ENCODE data around the gene FAM222B. TPM values are rescaled to one million over a fixed set of nuclear protein-coding genes. Genes with fewer than 3 reads are reported as not detected.

The FAM222B gene
- total RNA-seq, 1 experiment from 2014 or later, result 39.5 TPM

DNA sequence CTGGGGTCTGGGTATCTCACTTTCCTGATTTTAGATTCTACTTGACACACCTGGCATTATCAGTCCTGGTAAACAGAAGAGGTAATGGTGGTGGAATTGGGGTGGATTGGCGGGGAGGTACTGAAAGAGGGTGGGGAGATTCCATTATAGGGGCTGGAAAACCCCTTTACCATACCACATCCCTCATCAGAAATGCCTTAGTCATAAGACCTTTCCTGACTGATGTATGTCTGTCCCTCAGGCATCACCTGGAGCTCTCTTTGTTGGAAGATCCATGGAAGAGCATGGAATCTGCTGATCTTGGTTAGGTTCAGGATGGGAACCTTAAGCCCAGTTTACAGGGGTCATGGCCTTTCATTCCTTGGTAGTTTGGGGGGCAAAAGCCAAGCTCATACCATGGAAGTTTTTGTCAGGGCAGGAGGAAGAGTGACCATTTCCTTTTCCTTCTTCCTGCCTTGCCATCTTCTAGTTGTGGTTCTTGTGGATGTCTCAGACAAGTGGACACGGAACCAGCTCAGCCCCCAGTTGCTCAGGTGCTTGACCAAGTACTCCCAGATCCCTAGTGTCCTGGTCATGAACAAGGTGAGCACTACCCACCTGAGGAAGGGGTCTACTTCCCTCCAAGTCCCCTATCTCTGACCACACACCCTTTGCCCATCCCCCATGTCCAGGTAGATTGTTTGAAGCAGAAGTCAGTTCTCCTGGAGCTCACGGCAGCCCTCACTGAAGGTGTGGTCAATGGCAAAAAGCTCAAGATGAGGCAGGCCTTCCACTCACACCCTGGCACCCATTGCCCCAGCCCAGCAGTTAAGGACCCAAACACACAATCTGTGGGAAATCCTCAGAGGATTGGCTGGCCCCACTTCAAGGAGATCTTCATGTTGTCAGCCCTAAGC is 15.6 kb upstream of the FAM222B start:
- Mint-ChIP-seq H3K36me3 (ENCODE audit: insufficient read depth, unreplicated experiment) (peaks cover 58% of the 10 kb centered on the region), H3K9me3 (ENCODE audit: unreplicated experiment) (no peaks in the 10 kb centered on the region), H3K4me3 (ENCODE audit: unreplicated experiment) (no peak overlapping the region), H3K4me1 (ENCODE audit: low read depth, unreplicated experiment) (peaks cover 8% of the 10 kb centered on the region), H3K27me3 (ENCODE audit: insufficient read depth, unreplicated experiment) (no peaks in the 10 kb centered on the region), H3K27ac (ENCODE audit: unreplicated experiment) (no peak overlapping the region)
- Histone ChIP-seq H3K4me1 (peaks cover 9% of the 10 kb centered on the region; the same call in 1 of the 2 replicates), H3K9me3 (no peaks in the 10 kb centered on the region), H3K27me3 (replicated peaks; ENCODE audit: control insufficient read depth, insufficient read depth, low read length) (no peaks in the 10 kb centered on the region), H3K4me3 (ENCODE audit: low read depth, low read length) (no peak overlapping the region), H3K36me3 (ENCODE audit: control insufficient read depth, insufficient read depth, low read length) (peaks cover 6% of the 10 kb centered on the region)
- no peak for TF ChIP-seq CTCF (IDR thresholded peaks at IDR 0.05; ENCODE audit: insufficient read depth in 1 of 2, low read depth in 1 of 2, low read length in 1 of 2, severe bottlenecking in 1 of 2, unreplicated experiment in 1 of 2)
- intact Hi-C loops (cut with micrococcal nuclease; ENCODE audit: unreplicated experiment), result no loop called here
- ChIA-PET CTCF (no interaction called here), POLR2A (no interaction called here)
- DNase-seq, result no peak
- TSS peak; percentile 0 for BruUV-seq (replicated peaks)

DNA sequence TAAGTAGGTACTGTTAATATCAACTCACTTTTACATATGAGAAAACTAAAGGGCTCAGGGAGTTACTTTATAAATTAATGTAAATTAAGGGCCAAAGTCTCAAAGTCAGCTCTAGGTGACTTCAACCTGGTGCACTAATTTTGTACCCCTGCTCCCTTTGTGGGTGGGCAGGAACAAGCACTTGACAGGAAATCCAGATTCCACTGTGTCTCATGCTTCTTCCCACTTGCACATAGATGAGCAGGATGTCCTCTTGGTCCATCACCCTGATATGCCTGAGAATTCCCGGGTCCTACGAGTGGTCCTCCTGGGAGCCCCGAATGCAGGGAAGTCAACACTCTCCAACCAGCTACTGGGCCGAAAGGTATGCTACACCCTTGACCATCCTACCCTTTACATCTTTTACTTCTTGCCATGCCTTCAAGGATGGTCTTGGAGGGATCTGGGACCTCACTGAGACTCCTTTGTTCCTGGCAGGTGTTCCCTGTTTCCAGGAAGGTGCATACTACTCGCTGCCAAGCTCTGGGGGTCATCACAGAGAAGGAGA is 13.5 kb upstream of the FAM222B start:
- Mint-ChIP-seq H3K9me3 (ENCODE audit: unreplicated experiment) (no peaks in the 10 kb centered on the region), H3K27ac (ENCODE audit: unreplicated experiment) (no peak overlapping the region), H3K27me3 (ENCODE audit: insufficient read depth, unreplicated experiment) (no peaks in the 10 kb centered on the region), H3K4me3 (ENCODE audit: unreplicated experiment) (peak overlapping the region; percentile 93), H3K4me1 (ENCODE audit: low read depth, unreplicated experiment) (no peaks in the 10 kb centered on the region), H3K36me3 (ENCODE audit: insufficient read depth, unreplicated experiment) (peaks cover 44% of the 10 kb centered on the region)
- POLR2A ChIA-PET, result no interaction called here
- TF ChIP-seq CTCF (IDR thresholded peaks at IDR 0.05; ENCODE audit: insufficient read depth in 1 of 2, low read depth in 1 of 2, low read length in 1 of 2, severe bottlenecking in 1 of 2, unreplicated experiment in 1 of 2), result no peak
- Histone ChIP-seq H3K27me3 (replicated peaks; ENCODE audit: control insufficient read depth, insufficient read depth, low read length) (no peaks in the 10 kb centered on the region), H3K9me3 (no peaks in the 10 kb centered on the region), H3K4me1 (no peaks in the 10 kb centered on the region), H3K4me3 (ENCODE audit: low read depth, low read length) (no peak overlapping the region; the same call in 1 of the 2 replicates), H3K36me3 (ENCODE audit: control insufficient read depth, insufficient read depth, low read length) (peaks cover 6% of the 10 kb centered on the region)
- no peak for DNase-seq
- BruUV-seq (replicated peaks), result no TSS peak
- CTCF ChIA-PET, result interaction anchor here (1.2 kb wide), 1 partner anchor 23 kb away, joined by 9 read pairs; no protein-coding TSS in a partner anchor
- intact Hi-C loops (cut with micrococcal nuclease; ENCODE audit: unreplicated experiment), result no loop called here

DNA sequence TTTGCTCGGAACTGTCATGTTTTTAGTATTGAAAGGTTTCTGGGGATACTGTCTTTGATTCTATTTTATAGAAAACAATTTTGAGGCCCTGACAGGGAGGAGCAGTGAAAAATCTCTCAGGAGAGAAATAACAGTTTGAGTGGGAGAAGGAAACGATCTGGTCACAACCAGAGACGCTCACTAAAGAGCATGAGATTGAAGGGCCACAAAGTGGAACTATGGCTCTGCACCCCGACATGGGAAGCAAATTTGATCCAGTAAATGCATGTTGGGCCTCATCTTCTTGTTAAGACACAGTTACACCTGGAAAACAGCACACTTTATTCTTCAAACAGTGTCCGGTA is 12.7 kb upstream of the FAM222B start:
- ChIA-PET CTCF (interaction anchor here (1.2 kb wide), 1 partner anchor 24 kb away, joined by 9 read pairs; no protein-coding TSS in a partner anchor), POLR2A (no interaction called here)
- intact Hi-C loops (cut with micrococcal nuclease; ENCODE audit: unreplicated experiment), result no loop called here
- H3K36me3 Mint-ChIP-seq (ENCODE audit: insufficient read depth, unreplicated experiment), result peaks cover 40% of the 10 kb centered on the region
- H3K4me3 Mint-ChIP-seq (ENCODE audit: unreplicated experiment), result peak overlapping the region; percentile 93
- peak overlapping the region; percentile 82 for H3K27ac Mint-ChIP-seq (ENCODE audit: unreplicated experiment)
- DNase-seq, result no peak
- Histone ChIP-seq H3K4me3 (ENCODE audit: low read depth, low read length) (peak overlapping the region; percentile 86), H3K4me1 (no peaks in the 10 kb centered on the region), H3K27me3 (replicated peaks; ENCODE audit: control insufficient read depth, insufficient read depth, low read length) (no peaks in the 10 kb centered on the region), H3K36me3 (ENCODE audit: control insufficient read depth, insufficient read depth, low read length) (peaks cover 4% of the 10 kb centered on the region), H3K9me3 (no peaks in the 10 kb centered on the region)
- H3K9me3 Mint-ChIP-seq (ENCODE audit: unreplicated experiment), result no peaks in the 10 kb centered on the region
- TF ChIP-seq CTCF (IDR thresholded peaks at IDR 0.05; ENCODE audit: insufficient read depth in 1 of 2, low read depth in 1 of 2, low read length in 1 of 2, severe bottlenecking in 1 of 2, unreplicated experiment in 1 of 2), result no peak
- TSS peak; percentile 75 for BruUV-seq (replicated peaks)
- no peaks in the 10 kb centered on the region for H3K4me1 Mint-ChIP-seq (ENCODE audit: low read depth, unreplicated experiment)
- no peaks in the 10 kb centered on the region for H3K27me3 Mint-ChIP-seq (ENCODE audit: insufficient read depth, unreplicated experiment)

Measured in Caco-2 (cell line).